ENCODE results near the gene TMEM44. TPM values are rescaled to one million over a fixed set of nuclear protein-coding genes. Genes with fewer than 3 reads are reported as not detected.

TMEM44 gene
- total RNA-seq, 4 donors from 2014 or later, result 4.4 to 8.8 (median 7.4) TPM

GRCh38 chr3:194561306-194561974, 71.8 kb downstream of the TMEM44 start:
- no peak for ATAC-seq
- Histone ChIP-seq H3K27ac (no peak overlapping the region), H3K4me1 (no peaks in the 10 kb centered on the region), H3K27me3 (peaks cover 7% of the 10 kb centered on the region), H3K9me3 (no peaks in the 10 kb centered on the region), H3K4me3 (no peak overlapping the region), H3K36me3 (no peaks in the 10 kb centered on the region)
- TF ChIP-seq POLR2AphosphoS5 (IDR thresholded peaks at IDR 0.05) (no peak), EP300 (IDR thresholded peaks at IDR 0.05) (no peak), CTCF (IDR thresholded peaks at IDR 0.05) (no peak)
- 71 to 74% methylated on average over 6 to 7 of the region's 7 CpGs for WGBS, 2 donors (ENCODE audit: low coverage in 1 of 2)

- ATAC-seq, result no peak
- TF ChIP-seq EP300 (IDR thresholded peaks at IDR 0.05) (no peak), POLR2AphosphoS5 (IDR thresholded peaks at IDR 0.05) (no peak), CTCF (IDR thresholded peaks at IDR 0.05) (no peak), POLR2A (IDR thresholded peaks at IDR 0.05) (no peak)
- H3K27ac ChIP-seq, result no peak overlapping the region
- H3K4me1 ChIP-seq, result no peaks in the 10 kb centered on the region
- H3K9me3 ChIP-seq, result no peaks in the 10 kb centered on the region
- no peak overlapping the region for H3K4me3 ChIP-seq
- H3K36me3 ChIP-seq, result no peaks in the 10 kb centered on the region
- H3K27me3 ChIP-seq, result peaks cover under 1% of the 10 kb centered on the region
- WGBS, 2 donors (ENCODE audit: low coverage in 1 of 2), result 87 to 94% methylated on average over 3 to 6 of the region's 7 CpGs
Measured at GRCh38 chr3:194560047-194560446, 73.2 kb downstream of the TMEM44 start.

GRCh38 chr3:194559530-194559929, 73.7 kb downstream of the TMEM44 start:
- WGBS, 2 donors (ENCODE audit: low coverage in 1 of 2), result 100% methylated on average over 1 to 3 of the region's 5 CpGs
- Histone ChIP-seq H3K27me3 (no peaks in the 10 kb centered on the region), H3K4me1 (no peaks in the 10 kb centered on the region), H3K4me3 (no peak overlapping the region), H3K9me3 (no peaks in the 10 kb centered on the region), H3K27ac (no peak overlapping the region), H3K36me3 (no peaks in the 10 kb centered on the region)
- TF ChIP-seq EP300 (IDR thresholded peaks at IDR 0.05) (no peak), CTCF (IDR thresholded peaks at IDR 0.05) (no peak), POLR2A (IDR thresholded peaks at IDR 0.05) (no peak), POLR2AphosphoS5 (IDR thresholded peaks at IDR 0.05) (no peak)
- no peak for ATAC-seq

- Histone ChIP-seq H3K4me1 (no peaks in the 10 kb centered on the region), H3K27ac (no peak overlapping the region), H3K9me3 (no peaks in the 10 kb centered on the region), H3K27me3 (no peaks in the 10 kb centered on the region), H3K36me3 (no peaks in the 10 kb centered on the region), H3K4me3 (peak overlapping the region in 1 of 2 donors; percentile 14)
- 74 to 84% methylated on average over 7 of the region's 13 CpGs for WGBS, 2 donors (ENCODE audit: low coverage in 1 of 2)
- TF ChIP-seq EP300 (IDR thresholded peaks at IDR 0.05) (no peak), CTCF (IDR thresholded peaks at IDR 0.05) (no peak), POLR2AphosphoS5 (IDR thresholded peaks at IDR 0.05) (no peak), POLR2A (IDR thresholded peaks at IDR 0.05) (no peak)
- no peak for ATAC-seq
Measured at GRCh38 chr3:194556086-194557056, 76.8 kb downstream of the TMEM44 start.
